ENCODE results near the gene FSD1.

Gene FSD1

DNA sequence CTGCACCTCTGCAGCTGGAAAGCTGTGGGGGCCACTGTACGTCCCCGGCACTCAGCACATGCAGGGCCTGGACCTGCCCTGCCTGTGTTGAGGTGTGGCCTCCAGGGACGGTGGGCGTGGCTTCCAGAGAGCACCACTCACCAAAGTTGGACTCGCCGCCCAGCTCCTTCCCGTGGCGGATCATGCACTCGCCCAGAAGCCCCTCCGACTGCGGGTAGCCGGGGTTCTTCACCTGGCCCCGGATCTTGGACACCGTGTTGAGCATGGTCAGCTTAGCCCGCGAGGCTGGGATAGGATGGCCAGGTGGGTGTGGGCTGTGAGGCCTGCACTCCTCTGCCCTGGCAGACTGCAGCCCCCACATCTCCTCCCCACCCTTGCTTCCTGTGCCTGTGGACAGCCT lies 60.9 kb downstream of the FSD1 start:
- DNase-seq (ENCODE audit: low read depth) = no peak

DNA sequence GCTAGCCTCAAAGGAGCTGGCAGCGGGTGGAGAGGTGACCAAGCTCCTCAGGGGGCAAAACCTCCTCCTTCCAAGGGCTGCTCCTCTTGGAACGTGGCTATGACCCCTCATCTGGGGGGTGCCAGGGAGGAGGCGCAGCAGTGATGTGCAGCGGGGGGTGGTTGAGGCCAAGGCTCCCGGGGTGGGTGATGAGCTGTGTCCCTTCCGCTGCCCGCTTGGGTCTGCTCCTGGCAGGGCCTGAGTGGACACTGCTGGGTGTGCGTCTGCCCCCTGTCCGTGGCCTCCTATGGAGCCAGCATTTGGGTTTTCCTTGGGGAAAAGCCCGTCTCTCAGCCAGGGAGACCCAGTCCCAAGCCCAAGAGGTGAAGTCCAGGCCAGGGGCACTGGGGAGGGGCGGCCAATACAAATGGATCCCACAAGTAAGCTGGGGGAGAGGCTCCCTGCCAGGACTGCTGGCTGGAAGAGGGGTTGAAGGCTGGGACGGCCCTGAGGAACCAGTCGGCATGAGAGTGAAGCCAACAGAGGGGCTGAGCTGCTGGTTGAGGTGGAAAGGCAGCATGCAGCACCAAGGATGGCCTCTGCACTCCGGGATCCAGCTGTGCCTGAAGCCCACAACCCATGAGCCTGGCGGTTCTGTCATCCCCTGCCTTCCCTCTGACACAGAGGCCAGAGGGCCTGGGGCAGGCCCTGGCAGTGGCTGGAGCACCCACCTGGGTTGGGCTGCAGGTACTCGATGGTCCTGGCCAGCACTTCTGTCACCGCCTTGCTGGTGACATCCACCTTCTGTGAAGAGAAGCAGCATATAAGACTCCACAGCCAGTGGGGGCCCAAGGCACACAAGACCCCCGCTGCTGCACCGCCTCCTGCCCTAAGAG lies 61.6 kb downstream of the FSD1 start:
- no peak for DNase-seq (ENCODE audit: low read depth)

DNA sequence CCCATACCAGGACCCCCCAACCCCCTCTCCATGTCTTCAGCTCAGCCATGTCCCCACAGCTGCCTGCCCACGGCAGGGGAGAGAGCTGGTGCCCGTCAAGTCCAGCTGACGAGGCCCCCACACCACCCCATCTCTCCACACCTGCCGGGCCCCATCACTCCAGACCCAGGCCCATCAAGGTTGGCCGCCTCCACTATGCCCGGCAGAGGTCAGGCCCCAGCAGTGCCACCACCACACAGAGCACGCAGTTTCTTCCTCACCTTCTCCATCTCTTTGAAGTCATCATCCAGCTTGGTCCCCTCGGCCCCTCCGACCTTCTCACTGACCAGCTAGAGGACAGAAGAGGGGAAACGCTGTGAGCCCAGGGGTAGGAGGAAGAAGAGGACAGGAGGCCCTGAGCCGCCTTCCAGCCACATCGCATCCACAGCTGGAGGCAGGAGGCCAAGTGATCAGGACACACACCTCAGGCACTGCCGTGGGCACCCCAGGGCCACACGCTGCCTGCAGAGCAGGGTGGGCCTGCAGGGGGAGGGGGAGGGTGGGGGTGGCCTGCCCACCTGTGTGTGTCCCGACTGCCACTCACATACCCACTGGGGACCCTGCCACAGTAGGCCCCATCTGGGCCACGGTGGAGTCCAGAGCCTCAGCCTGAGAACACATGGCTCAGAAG lies 62.4 kb downstream of the FSD1 start:
- DNase-seq (ENCODE audit: low read depth) = no peak

DNA sequence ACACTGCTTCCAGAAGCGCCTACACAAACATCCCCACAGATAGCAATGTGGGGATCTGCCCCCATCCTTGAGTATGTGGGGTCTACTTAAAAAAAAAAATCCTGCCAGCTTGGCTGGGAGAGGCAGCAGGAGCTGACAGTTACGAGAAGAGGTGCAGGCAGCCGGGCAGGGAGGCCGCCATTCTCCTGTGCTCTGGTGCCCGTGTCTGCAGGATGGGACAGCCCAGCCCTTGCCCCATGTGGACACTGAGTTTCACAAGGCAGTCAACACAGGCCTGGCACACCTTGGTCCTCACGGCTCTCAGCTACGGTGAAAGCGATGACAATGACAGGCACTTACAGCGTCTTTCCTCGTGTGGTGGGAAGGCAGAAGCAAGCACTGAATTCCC lies 62.9 kb downstream of the FSD1 start:
- DNase-seq (ENCODE audit: low read depth) = no peak

DNA sequence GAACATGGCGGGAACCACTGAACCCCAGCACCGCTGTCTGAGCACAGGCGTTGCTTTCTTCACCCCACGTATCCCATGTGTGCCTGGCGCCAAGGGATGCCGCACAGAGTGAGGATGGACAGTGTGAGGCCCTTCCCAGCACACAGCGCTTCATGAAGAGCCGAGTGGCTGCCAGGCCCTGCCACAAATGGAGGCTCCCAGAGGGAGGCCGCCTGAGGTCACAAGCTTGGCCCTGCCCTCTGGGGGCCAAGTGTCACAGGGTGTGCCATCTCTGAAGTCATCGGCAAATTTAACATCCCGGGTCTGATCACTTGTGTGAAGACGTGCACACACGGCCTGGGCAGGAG lies 63.4 kb downstream of the FSD1 start:
- DNase-seq (ENCODE audit: low read depth) = no peak

DNA sequence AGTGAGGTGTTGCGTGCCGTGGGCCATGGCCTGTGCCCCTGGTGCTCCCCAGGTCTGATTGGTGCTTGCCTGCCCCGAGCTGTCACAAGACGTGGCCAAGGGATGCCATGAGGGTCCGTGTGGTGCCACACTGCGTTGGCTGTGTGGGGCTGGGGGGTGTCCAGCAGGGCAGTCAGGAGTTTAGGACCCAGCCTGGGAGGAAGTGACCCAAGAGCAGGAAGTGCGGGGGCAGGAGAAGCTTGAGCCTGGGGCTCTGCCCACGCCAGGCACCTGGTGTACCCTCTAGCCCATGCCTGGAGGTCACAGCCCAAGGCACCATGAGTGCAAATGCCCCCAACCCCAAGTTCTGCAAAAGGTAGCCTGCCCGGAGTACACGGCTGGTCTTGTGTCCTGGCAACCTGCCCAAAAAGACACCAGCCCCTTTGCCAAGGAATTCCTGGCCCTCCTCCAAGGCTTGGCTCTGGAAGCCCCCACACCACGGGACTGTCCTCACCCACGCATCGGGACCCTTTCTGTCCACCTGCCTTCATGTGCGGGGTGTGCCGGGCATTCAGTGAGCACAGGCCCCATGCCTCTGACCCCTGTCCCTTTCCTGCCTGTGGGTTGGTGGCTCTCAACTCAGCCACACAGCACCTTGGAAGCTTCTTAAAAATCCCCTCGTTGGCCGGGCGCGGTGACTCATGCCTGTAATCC lies 63.9 kb downstream of the FSD1 start:
- DNase-seq (ENCODE audit: low read depth) = no peak

DNA sequence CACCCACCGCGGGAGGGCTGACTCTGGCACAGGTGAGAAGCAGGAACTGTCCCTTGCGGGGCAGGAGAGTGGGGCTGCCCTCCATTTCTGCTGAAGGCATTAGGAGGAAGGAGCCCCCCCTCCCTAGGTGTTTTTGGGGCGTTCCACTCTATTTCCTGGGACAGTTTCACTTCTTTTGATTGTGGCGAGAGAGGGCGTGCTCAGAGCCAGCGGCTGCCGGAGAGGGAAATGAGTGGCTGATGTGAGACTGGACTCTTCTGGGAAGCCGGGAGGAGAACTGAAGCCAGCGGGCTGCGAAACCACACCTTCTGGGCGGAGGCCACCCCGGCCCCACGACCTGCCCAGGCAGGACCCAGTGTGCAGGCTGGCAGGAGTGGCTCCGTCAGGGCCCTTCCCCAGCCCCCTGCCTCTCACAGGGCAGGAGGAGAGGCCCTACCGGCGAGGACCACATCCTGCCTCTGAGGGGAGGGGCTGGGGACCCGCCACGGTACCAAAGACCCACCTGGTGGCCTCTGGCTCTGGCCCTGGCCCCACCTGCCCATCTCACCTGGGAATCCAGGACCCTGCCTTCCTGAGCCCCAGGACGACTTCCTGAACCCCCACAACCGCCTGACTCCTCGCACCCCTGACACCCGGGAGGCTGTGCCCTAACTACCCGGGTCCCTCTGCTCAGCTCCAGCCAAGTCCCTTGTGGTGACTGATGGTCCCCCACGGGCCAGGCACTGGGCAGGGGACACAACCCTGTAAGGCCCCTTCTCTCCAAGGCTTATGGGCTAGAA lies 64.9 kb downstream of the FSD1 start:
- DNase-seq (ENCODE audit: low read depth) = no peak

DNA sequence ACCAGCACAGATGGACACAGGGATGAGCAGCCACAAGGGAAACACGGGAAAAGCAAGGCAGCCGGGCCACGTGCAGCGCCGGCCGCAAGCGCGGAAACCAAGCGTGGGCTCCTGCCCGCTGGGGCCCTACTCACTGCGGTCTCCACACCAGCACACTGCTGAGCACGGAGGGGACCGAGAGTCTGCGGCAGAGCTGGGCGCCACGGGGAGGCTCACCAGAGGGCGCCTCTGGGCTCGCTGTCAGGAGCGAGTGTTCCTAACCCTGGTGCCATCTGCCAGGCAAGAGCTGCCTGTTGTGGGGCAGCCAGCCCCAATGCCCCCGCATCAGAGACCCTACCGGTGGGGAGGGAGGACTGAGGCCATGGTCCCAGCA lies 65.5 kb downstream of the FSD1 start:
- DNase-seq (ENCODE audit: low read depth) = peak; percentile 41

DNA sequence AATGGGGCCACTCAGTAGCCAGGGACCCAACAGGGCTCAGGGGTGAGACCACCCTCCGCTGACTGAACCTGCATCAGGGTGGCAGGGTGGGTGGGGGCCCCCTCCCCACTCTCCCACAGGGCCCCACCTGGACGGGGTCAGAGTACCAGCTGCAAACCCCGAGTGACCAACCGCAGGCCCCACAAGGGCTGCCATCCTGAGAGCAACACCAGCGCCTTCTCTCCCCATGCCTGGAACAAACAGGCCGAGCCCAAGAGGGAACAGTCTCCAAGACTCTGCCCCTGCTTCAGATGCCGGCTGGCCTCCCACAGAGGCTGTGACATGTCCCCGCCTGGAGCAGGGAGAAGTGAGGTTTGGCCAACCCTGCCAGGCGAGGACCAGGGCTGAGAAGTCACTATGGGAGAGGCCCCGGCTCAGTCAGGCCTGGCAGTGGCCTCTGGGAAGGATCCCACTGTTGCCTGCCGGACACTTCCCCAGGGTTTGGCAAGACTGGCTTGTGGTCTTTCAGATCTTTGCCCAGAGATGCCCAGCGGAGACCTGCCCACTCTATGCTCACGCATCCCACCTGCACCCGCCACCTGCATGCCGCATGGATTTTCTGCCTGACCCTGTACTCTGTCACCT lies 66.1 kb downstream of the FSD1 start:
- no peak for DNase-seq (ENCODE audit: low read depth)

DNA sequence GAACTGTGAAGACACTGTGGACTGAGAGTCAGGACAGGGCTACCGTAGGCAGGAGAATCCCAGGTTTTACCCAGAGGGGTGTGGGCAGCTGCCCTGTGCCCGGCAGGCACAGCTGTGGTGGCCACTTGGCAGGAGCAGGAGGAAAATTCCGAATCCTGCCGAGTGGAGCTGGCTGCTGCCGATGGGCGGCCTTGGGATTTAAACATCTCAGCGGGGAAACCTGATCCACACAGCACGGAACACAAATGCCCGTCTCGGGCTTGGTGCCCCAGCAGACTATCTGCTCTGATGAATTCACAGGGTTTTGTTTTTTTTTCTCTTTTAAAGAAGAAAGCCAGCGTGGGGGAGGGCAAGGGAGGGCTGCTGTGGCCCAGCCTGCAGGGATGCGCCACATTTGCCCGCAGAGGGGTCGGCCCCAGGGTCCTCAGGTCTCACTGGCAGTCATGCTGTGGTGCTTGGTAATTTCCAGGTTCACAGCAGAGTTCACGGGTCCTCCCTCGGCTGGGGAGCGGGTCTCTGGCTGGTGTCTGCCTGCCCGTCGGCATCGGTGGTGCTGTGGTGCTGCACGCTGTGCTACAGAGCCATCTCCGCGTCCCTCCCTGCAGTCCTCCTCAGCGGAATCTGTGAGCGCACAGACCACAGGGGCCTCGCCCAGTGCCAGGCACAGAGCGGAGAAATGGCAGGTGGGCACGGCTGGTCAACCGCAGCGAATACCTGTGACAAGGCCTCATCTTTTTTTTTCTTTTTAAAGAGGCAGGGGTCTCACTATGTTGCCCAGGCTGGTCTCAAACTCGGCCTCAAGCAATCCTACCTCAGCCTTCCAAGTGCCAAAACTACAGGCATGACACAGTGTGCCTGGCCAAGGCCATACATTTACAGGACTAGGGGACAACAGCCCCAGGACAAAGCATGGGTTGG lies 67.1 kb downstream of the FSD1 start:
- DNase-seq (ENCODE audit: low read depth) = no peak

DNA sequence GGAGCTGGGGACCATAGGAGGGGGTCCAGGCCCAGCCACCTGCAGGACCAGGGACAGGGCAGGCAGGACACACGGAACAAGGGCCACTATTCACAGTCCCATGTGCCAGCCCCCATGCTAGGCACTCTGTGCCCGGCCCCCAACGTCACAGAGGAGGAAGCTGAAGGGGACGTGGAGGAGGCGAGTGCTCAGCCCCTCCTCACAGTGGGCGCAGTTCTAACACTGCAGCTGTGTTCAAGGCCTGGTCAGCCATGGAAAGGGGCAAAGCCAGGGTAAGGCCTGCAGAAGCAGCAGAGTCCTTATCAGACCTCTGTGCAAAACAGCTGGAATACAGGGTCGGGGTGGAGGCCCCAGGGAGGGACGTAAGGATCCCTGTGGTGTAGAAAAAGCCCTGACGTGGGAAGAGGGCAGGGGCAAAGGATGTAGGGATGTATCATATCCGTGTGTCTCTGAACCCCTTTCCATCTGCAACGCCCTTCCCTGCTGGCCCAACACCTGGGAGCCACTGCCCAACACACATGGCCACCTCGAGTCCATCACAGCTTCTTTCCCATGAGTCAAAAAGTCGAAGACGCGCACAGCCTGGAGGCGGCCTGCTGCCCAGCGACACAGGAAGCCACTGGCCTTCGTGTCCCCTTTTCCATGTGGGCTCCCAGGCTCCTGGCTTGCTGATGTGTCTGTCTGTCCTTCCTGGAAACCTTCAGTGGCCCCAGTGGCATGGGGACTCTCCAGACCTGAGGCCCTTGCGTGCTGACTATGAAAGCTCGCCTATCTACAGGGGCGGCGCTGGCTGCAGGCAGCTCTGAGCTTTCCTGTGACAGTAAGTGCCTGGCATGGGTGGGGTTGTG lies 68.0 kb downstream of the FSD1 start:
- DNase-seq (ENCODE audit: low read depth) = no peak

DNA sequence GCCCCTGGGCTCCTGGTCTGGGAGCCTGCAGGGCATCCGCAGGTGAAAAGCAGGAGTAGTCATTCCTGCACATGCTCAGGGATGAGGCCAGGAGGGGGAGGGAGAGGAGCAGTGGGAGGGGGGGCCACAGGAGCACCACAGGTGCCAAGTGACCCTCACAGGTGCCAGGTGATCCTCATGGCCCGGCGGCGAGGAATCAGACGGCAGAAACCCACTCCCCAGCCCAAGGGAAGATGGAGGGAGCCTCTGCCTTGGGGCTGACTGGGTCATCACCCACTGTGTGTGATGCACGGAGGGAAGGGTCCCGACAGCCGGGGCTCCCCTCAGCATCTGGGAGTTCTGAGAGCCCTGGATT lies 68.6 kb downstream of the FSD1 start:
- DNase-seq (ENCODE audit: low read depth) = no peak
